Upper lobe of right lung (tissue), 1 donor: ENCODE data around the gene SLC1A5. TPM values are rescaled to one million over a fixed set of nuclear protein-coding genes. Genes with fewer than 3 reads are reported as not detected.
A peak's percentile ranks its signal among the peaks of the same experiment; 100 is the strongest.

Source experiments
- ATAC-seq: fragments of 200-7000 bp; cut with Tn5 transposase; one replicate; pipeline ENCODE4 v1.9.1; 2020; ENCODE audit warnings: mild to moderate bottlenecking, moderate library complexity
- DNase-seq: peaks from one replicate; pipeline ENCODE4 v3.0.0-alpha.2; 2020
- H3K27ac ChIP-seq: fragments of 200-600 bp; one replicate; pipeline ENCODE4 v1.8.0; 2022
- H3K27me3 ChIP-seq: fragments of 200-600 bp; one replicate; pipeline ENCODE4 v1.8.0; 2022; ENCODE audit warnings: mild to moderate bottlenecking
- H3K36me3 ChIP-seq: fragments of 200-600 bp; one replicate; pipeline ENCODE4 v1.8.0; 2022
- H3K4me1 ChIP-seq: fragments of 200-600 bp; one replicate; pipeline ENCODE4 v1.8.0; 2022
- H3K4me3 ChIP-seq: fragments of 200-600 bp; one replicate; pipeline ENCODE4 v1.8.0; 2022; ENCODE audit warnings: mild to moderate bottlenecking
- H3K9me3 ChIP-seq: fragments of 200-600 bp; one replicate; pipeline ENCODE4 v1.8.0; 2022
- intact Hi-C: fragments of 100-400 bp; cut with DNase I; formaldehyde crosslinking; loops from one replicate; pipeline ENCODE4 v1.11.0; 2022
- total RNA-seq: library from RNA; stranded (reverse); fragmentation: NEBNext Ultra II Directional; extraction: Animal tissue kit (Norgen Biotek cat#: 25700); gene quantifications from one replicate; pipeline ENCODE4 v1.2.1, GENCODE V29; 2021
- TF ChIP-seq, protein P1 (sequence below): fragments of 200-600 bp; IDR thresholded peaks from one replicate; pipeline ENCODE4 v1.8.0; 2022; ENCODE audit warnings: antibody characterized with exemption
- donor health status: DM: no; HTN: yes; CAD: no; lungs with severe emphysema.

The SLC1A5 gene
- total RNA-seq, 1 donor from 2014 or later: 133 TPM

DNA sequence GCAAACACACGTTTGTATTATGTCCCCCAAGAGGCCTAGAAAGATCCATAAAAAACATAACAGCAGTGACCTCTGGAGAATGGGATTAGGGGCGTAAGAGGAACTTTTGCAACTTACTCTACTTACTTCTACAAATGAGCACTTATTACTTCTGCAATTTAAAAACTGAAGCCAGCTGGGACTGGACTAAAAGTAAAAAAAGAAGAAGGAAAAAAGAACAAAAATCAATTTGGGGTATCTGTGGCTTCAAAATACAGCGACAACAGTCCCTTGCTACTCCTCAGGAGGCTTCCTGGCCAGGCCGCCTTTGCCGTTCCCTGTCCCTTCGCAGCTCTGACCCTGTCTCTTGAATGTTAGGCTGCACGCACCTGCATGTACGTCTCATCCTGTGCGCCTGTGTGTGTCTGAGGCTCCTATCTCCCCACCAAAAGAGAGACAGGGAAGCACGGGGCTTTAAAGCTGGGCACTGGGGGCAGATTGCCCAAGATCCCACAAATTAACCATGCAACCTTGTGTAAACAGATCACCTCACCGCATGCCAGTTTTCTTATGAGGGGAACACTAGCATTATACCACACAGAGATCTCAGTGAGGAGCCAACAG lies 54.6 kb downstream of the SLC1A5 start:
- Histone ChIP-seq H3K36me3 (peaks cover 85% of the 10 kb centered on the region), H3K9me3 (no peaks in the 10 kb centered on the region), H3K4me3 (no peak overlapping the region), H3K27ac (peak overlapping the region; percentile 60), H3K27me3 (no peaks in the 10 kb centered on the region), H3K4me1 (peaks cover 35% of the 10 kb centered on the region)
- ATAC-seq (no peak), DNase-seq (no peak)
- intact Hi-C loops: no loop called here
- TF ChIP-seq, protein P1, sequence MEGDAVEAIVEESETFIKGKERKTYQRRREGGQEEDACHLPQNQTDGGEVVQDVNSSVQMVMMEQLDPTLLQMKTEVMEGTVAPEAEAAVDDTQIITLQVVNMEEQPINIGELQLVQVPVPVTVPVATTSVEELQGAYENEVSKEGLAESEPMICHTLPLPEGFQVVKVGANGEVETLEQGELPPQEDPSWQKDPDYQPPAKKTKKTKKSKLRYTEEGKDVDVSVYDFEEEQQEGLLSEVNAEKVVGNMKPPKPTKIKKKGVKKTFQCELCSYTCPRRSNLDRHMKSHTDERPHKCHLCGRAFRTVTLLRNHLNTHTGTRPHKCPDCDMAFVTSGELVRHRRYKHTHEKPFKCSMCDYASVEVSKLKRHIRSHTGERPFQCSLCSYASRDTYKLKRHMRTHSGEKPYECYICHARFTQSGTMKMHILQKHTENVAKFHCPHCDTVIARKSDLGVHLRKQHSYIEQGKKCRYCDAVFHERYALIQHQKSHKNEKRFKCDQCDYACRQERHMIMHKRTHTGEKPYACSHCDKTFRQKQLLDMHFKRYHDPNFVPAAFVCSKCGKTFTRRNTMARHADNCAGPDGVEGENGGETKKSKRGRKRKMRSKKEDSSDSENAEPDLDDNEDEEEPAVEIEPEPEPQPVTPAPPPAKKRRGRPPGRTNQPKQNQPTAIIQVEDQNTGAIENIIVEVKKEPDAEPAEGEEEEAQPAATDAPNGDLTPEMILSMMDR: no peak

DNA sequence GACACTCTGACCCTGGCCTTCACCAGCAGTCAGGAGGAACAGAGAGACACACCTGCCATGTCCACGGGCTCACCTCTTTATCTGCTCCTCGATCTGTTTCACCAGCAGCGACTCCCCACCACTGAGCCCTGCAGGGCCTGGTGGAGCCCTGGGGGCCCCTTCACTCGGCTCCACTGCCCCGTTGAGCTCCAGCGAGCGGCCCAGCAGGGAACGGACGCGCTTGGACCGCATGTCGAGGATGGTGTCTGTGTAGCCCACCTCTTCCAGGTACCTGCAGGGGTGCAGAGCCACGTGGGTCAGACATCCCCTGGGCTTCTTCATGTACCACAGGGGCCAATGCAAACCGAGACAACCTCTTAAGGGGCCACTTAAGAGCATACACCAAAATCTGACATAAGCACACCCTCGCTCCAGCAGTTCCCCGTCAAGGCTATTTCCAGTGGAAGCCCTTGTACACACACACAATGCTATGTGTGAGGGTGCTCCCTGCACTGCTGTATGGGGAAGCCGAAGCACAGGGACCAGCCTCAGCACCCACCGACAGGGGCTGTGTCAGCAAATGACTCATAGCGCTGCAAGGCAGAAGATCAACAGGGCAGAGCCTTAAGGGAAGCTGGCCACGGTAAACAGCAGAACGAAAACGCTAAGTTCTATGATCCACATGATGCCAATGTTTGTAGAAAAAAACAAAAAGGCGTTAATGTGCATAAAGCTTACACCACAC lies 55.3 kb downstream of the SLC1A5 start:
- Histone ChIP-seq H3K4me1 (peaks cover 35% of the 10 kb centered on the region), H3K4me3 (no peak overlapping the region)
- intact Hi-C loops: no loop called here

DNA sequence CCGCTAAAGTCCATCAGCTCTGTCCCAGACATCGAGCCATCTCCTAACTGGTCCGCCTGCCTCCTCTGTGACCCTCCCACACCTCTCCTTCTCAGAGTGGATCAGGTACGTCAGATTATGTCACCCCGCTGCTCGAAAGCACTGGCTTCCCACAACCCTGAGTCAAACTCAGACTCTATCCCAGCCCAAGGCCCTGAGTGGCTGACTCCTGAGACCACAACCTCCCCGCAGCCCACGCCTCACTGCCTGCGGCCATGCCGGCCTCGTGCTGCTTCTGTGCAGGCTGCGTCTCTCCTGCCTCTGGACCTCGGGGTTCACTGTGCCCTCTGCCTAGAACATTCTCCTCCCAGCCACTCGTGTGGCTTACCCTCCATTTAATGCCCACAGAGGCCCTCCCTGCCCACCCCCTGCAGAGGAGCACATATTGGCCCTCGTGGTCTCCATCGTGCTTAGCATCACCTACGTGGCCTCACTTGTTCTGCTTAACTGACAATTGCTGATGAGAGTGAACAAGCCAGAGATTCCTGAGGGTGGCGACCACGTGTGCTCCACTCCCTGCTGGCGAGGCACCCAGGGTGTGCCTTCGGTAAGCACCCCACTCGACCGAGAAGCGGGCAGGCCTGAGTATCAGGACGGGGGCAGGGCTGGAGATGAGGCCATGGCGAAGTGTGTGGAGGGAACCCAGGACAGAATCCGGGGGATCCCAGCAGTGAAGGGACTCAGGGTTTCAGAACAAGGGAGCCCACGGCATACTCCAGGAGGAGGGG lies 56.0 kb downstream of the SLC1A5 start:
- H3K4me1 ChIP-seq: peaks cover 43% of the 10 kb centered on the region
- peaks cover 84% of the 10 kb centered on the region for H3K36me3 ChIP-seq
- ATAC-seq: peak; percentile 28
- peak overlapping the region; percentile 11 for H3K27ac ChIP-seq
- intact Hi-C loops: no loop called here
- DNase-seq: peak; percentile 57
- H3K27me3 ChIP-seq: no peaks in the 10 kb centered on the region
- TF ChIP-seq, protein P1: no peak
- no peak overlapping the region for H3K4me3 ChIP-seq
- H3K9me3 ChIP-seq: no peaks in the 10 kb centered on the region

More for the DNA sequence above, 55.3 kb downstream of the SLC1A5 start:
- no peaks in the 10 kb centered on the region for H3K27me3 ChIP-seq
- H3K27ac ChIP-seq: peak overlapping the region; percentile 11
- TF ChIP-seq, protein P1: no peak
- ATAC-seq: peak; percentile 74
- DNase-seq: peak; percentile 73
- H3K9me3 ChIP-seq: no peaks in the 10 kb centered on the region
- H3K36me3 ChIP-seq: peaks cover 84% of the 10 kb centered on the region

DNA sequence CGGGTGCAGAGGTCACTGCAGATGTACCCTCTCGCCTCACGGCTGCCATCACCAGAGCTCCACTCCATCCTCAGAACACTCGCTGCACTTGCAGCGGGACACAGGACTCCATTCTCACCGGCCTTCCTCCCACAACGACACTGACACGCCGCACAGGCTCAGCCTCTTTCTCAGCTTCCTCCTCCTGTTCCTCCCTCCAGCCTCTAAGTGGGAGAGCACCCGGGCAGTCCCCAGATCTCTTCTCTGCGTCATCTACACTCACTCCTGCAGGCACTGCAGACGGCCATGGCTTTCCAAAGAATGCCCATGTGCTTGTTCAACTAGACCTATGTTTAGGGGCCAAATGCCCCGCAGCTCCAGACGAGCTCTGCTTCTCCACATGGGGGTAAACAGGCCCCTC lies 56.8 kb downstream of the SLC1A5 start:
- peaks cover 85% of the 10 kb centered on the region for H3K36me3 ChIP-seq

DNA sequence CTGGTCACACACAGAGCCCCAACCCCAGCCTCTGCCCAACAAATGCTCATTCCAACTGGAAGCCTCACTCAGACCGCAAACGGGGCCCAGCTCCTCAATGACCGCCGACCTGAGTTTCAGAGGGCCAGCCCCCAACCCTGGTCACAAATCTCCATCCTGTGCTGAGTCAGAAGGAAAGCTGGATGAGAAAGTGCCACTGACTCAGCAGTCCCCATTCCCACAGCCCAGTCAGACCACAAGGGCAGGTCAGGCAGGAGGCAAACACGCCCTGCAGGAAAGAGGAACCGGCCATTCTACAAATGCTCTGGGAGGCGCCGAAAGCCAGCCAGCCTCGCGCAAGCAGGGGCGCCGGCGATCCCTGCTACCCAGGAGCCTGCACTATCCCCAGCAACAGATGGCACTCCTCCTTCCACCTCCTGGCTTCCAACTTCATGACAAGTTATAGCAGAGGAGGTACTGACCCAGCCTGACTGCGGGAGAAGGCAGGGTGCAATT lies 57.3 kb downstream of the SLC1A5 start:
- ATAC-seq: peak; percentile 60
- Histone ChIP-seq H3K9me3 (no peaks in the 10 kb centered on the region), H3K27ac (no peak overlapping the region), H3K4me3 (no peak overlapping the region), H3K27me3 (no peaks in the 10 kb centered on the region), H3K36me3 (peaks cover 85% of the 10 kb centered on the region), H3K4me1 (peaks cover 32% of the 10 kb centered on the region)
- DNase-seq: peak; percentile 71
- TF ChIP-seq, protein P1: no peak
- intact Hi-C loops: no loop called here

More for the DNA sequence above, 56.8 kb downstream of the SLC1A5 start:
- Histone ChIP-seq H3K27ac (no peak overlapping the region), H3K9me3 (no peaks in the 10 kb centered on the region), H3K4me1 (peaks cover 35% of the 10 kb centered on the region), H3K27me3 (no peaks in the 10 kb centered on the region), H3K4me3 (no peak overlapping the region)
- ATAC-seq (peak; percentile 37), DNase-seq (peak; percentile 67)
- TF ChIP-seq, protein P1: no peak
- intact Hi-C loops: no loop called here
